Vagina (tissue), 2 donors: ENCODE data around the gene ANKIB1.

ENCODE experiments used
- CTCF ChIP-seq, 3 experiments: fragments of 450-650 bp in 2 of 3; fragments of 200-600 bp in 1 of 3; sonication (generic) in 1 of 3; IDR thresholded peaks; one replicate each; pipeline ENCODE4 v1.5.1; 2017 to 2019; ENCODE audit warnings: antibody characterized with exemption in 3 of 3, mild to moderate bottlenecking in 2 of 3, moderate library complexity in 2 of 3
- POLR2A ChIP-seq, 2 donors: fragments of 450-650 bp; IDR thresholded peaks; one replicate each; pipeline ENCODE4 v1.6.1; 2017; ENCODE audit warnings: antibody characterized with exemption in 2 of 2, mild to moderate bottlenecking in 2 of 2, moderate library complexity in 2 of 2

GRCh38 chr7:92437956-92438491 lies 192.2 kb downstream of the ANKIB1 start:
- TF ChIP-seq POLR2A (IDR thresholded peaks at IDR 0.05) (no peak), CTCF (IDR thresholded peaks at IDR 0.05) (no peak)
